SU-DHL-6 (cell line): Measurements from ENCODE around the gene MARS1.

Source experiments
- EZH2phosphoT487 ChIP-seq: fragments of 200-600 bp; sonication (generic), shearing (Covaris generic); conservative IDR thresholded peaks from 2 replicates; pipeline ENCODE4 v1.6.1; 2018; ENCODE audit warnings: mild to moderate bottlenecking, antibody characterized with exemption, low read length, moderate library complexity, mixed read lengths
- TF ChIP-seq, protein P1 (sequence below): fragments of 200-600 bp; sonication (generic); IDR thresholded peaks from one replicate; pipeline ENCODE4 v1.5.1; 2017; ENCODE audit warnings: antibody characterized with exemption, mild to moderate bottlenecking, low read length, moderate library complexity; ENCODE audit not compliant: insufficient read depth, poor library complexity, severe bottlenecking

DNA sequence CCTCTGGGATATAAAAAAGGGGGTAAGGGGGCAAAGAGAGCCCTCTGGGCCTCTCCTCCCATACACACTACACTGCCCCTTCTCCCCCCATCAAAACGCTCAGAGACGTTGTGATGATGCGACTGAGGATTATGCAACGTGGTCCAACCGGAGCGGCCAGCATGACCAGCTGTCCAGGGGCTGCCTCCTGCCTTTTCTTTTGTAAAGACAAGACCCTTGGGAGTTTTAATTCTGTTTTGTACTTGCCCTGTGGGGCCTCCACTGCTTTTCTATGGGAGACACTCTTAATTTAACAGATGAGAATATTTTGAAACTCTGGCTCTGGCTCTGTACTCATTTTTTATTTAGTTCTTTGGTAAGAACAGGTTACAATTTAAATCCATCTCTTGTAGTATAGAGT is 42.0 kb downstream of the MARS1 start:
- TF ChIP-seq, protein P1, sequence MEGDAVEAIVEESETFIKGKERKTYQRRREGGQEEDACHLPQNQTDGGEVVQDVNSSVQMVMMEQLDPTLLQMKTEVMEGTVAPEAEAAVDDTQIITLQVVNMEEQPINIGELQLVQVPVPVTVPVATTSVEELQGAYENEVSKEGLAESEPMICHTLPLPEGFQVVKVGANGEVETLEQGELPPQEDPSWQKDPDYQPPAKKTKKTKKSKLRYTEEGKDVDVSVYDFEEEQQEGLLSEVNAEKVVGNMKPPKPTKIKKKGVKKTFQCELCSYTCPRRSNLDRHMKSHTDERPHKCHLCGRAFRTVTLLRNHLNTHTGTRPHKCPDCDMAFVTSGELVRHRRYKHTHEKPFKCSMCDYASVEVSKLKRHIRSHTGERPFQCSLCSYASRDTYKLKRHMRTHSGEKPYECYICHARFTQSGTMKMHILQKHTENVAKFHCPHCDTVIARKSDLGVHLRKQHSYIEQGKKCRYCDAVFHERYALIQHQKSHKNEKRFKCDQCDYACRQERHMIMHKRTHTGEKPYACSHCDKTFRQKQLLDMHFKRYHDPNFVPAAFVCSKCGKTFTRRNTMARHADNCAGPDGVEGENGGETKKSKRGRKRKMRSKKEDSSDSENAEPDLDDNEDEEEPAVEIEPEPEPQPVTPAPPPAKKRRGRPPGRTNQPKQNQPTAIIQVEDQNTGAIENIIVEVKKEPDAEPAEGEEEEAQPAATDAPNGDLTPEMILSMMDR = no peak
- no peak for TF ChIP-seq EZH2phosphoT487
